Activated naive CD4-positive, alpha-beta T cell treated with anti-CD3 and anti-CD28 coated beads for 36 hours (primary cell): ENCODE results near the gene ADCY6. TPM values are rescaled to one million over a fixed set of nuclear protein-coding genes. Genes with fewer than 3 reads are reported as not detected.

Experiments used
- CTCF ChIA-PET: fragments of 350-600 bp; sonication (Branson Sonifier 250); formaldehyde crosslinking; loops from one replicate; lab custom pipeline; 2021; ENCODE audit warnings: antibody characterized with exemption; lab: Charles Lee
- DNase-seq: peaks from one replicate; pipeline ENCODE4 v3.0.0-alpha.2; 2020
- H3K27ac Mint-ChIP-seq: one replicate; pipeline ENCODE4 v1.8.0; 2021; ENCODE audit warnings: mild to moderate bottlenecking, mixed read lengths
- H3K27me3 Mint-ChIP-seq: one replicate; pipeline ENCODE4 v1.8.0; 2021; ENCODE audit warnings: low read depth, mixed read lengths
- H3K36me3 Mint-ChIP-seq: one replicate; pipeline ENCODE4 v1.8.0; 2021; ENCODE audit warnings: low read depth, mixed read lengths
- H3K4me1 Mint-ChIP-seq: one replicate; pipeline ENCODE4 v1.8.0; 2021; ENCODE audit warnings: low read depth, mixed read lengths
- H3K4me3 Mint-ChIP-seq: one replicate; pipeline ENCODE4 v1.8.0; 2021; ENCODE audit warnings: mild to moderate bottlenecking, moderate library complexity, mixed read lengths
- H3K9me3 Mint-ChIP-seq: one replicate; pipeline ENCODE4 v1.8.0; 2021; ENCODE audit warnings: mixed read lengths
- intact Hi-C: fragments of 100-400 bp; cut with micrococcal nuclease; formaldehyde crosslinking; loops from one replicate; pipeline ENCODE4 v1.15.1; 2023
- total RNA-seq, 2 experiments: library from RNA; stranded (reverse); gene quantifications; one replicate each; pipeline ENCODE4 v1.2.3, GENCODE V29; 2021

The ADCY6 gene
- total RNA-seq, 2 experiments from 2014 or later = 0.05 to 0.15 TPM

DNA sequence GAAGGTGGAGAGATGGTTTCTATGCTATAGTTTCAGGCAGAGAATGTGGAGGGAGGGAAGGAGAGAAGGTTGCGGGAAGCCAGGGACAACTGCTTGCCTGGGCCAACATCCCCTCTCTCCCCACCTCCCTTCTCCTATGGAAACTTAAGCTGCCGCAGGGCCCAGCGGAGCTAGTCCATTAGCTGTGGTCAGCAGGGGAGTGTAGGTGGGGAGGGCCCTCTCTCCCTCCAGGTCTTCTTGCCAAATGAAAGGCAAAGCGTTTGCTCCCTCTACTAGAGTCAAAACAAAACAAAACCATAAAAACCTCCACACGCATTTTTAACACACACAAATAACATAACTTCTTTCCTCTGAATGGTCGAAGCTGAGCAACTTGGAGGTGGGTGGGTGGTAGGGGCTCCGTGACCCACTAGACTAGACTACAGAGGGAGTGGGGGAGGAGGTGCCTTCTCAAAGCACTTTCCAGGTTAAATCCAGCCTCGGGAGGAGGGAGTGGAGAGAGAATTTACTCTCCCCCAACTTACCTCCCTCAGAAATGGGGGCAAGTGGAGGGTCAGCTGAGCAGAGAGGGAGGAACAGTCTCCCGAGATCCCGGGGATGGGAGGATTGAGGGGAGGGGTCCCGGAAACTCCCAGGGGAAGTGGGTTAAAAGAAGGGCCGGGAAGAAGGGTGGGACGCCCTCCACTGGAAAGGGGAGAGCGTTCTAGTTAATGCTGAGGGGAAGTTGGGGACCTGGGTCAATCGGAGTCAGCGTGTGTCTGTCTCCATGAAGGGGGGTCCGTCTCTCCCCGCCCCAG lies 24.8 kb upstream of the ADCY6 start:
- Mint-ChIP-seq H3K36me3 (no peaks in the 10 kb centered on the region), H3K4me3 (peak overlapping the region; percentile 93), H3K9me3 (no peaks in the 10 kb centered on the region), H3K27ac (no peak overlapping the region), H3K4me1 (peaks cover 23% of the 10 kb centered on the region), H3K27me3 (peaks cover 15% of the 10 kb centered on the region)
- intact Hi-C loops = loop anchor here (1.0 to 2.0 kb wide), 2 partner anchors 60 to 131 kb away; partner anchors contain the start of gene KANSL2
- CTCF ChIA-PET = interaction anchor here (0.7 to 4.0 kb wide), 14 partner anchors 8 to 131 kb away, joined by 3 to 26 read pairs (median 8); partner anchors contain the start of gene KANSL2
- DNase-seq = no peak

DNA sequence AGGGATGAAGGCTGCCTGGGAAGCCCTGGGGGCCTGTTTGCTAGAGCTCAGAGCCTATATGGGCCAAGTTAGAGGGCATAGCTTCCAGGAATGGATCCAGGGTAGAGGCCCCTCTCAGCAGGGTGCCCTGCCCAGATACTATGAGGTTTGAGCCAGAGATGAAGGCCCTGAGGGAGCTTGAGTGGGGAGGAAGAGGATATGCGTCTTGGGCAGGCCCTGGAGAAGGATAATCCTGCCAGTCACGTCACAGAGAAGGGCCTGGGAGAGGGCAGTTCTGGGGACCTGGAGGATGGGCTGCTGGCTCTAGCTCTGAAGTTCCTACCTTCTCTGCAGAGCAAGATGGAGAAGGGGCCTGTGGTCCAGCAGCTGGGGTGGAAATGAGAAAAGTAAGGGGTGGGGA lies 23.5 kb upstream of the ADCY6 start:
- peaks cover 17% of the 10 kb centered on the region for H3K4me1 Mint-ChIP-seq
- DNase-seq = no peak
- intact Hi-C loops = no loop called here
- H3K36me3 Mint-ChIP-seq = no peaks in the 10 kb centered on the region
- H3K9me3 Mint-ChIP-seq = no peaks in the 10 kb centered on the region
- H3K4me3 Mint-ChIP-seq = no peak overlapping the region
- peaks cover 13% of the 10 kb centered on the region for H3K27me3 Mint-ChIP-seq
- H3K27ac Mint-ChIP-seq = no peak overlapping the region
- CTCF ChIA-PET = interaction anchor here (0.6 to 2.2 kb wide), 5 partner anchors 16 to 67 kb away, joined by 3 to 11 read pairs (median 6); no protein-coding TSS in a partner anchor

- CTCF ChIA-PET = interaction anchor here (0.9 to 2.4 kb wide), 5 partner anchors 15 to 59 kb away, joined by 3 to 14 read pairs (median 7); no protein-coding TSS in a partner anchor
- peaks cover 5% of the 10 kb centered on the region for H3K27me3 Mint-ChIP-seq
- no peak overlapping the region for H3K27ac Mint-ChIP-seq
- DNase-seq = no peak
- intact Hi-C loops = no loop called here
- no peaks in the 10 kb centered on the region for H3K9me3 Mint-ChIP-seq
- peaks cover 15% of the 10 kb centered on the region for H3K4me1 Mint-ChIP-seq
- H3K4me3 Mint-ChIP-seq = no peak overlapping the region
- H3K36me3 Mint-ChIP-seq = no peaks in the 10 kb centered on the region
Measured at GRCh38 chr12:48811437-48812090, 22.7 kb upstream of the ADCY6 start.

DNA sequence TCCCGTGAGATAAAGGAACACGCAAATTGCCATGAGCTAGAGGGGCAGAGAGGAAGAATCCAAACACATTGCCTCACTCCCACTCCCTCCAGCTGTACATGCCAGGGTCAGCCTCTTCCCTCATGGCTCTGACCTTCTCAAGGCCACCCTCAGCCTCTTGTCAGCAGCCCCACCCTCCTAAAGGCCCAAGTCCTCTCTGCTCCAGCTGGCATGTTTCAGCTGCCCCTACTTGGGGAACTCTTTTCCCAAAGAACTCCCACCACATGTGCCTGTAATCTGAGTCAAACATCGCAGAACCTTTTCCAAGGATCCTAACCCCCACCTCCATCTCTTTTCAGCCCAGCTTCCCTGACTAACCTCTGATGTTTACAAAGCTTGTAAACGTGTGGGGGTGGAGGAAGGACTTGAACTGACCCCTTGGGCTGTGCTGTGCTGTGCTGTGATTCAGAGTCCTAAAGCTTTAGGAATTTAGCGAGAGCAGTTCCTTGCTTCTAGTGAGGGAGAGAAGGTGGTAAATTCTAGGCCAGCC lies 22.1 kb upstream of the ADCY6 start:
- H3K9me3 Mint-ChIP-seq = no peaks in the 10 kb centered on the region
- H3K36me3 Mint-ChIP-seq = no peaks in the 10 kb centered on the region
- no peak overlapping the region for H3K27ac Mint-ChIP-seq
- intact Hi-C loops = no loop called here
- CTCF ChIA-PET = interaction anchor here (1.1 to 2.4 kb wide), 2 partner anchors 15 to 16 kb away, joined by 3 to 14 read pairs; no protein-coding TSS in a partner anchor
- peaks cover 10% of the 10 kb centered on the region for H3K4me1 Mint-ChIP-seq
- no peaks in the 10 kb centered on the region for H3K27me3 Mint-ChIP-seq
- DNase-seq = no peak
- no peak overlapping the region for H3K4me3 Mint-ChIP-seq

- intact Hi-C loops = no loop called here
- CTCF ChIA-PET = interaction anchor here (1.5 kb wide), 1 partner anchor 11 kb away, joined by 4 read pairs; no protein-coding TSS in a partner anchor
- no peaks in the 10 kb centered on the region for H3K36me3 Mint-ChIP-seq
- no peak for DNase-seq
- no peaks in the 10 kb centered on the region for H3K4me1 Mint-ChIP-seq
- H3K27me3 Mint-ChIP-seq = no peaks in the 10 kb centered on the region
- H3K9me3 Mint-ChIP-seq = no peaks in the 10 kb centered on the region
- H3K4me3 Mint-ChIP-seq = no peak overlapping the region
- no peak overlapping the region for H3K27ac Mint-ChIP-seq
Measured at GRCh38 chr12:48807981-48808380, 19.1 kb upstream of the ADCY6 start.

- DNase-seq = no peak
- no peaks in the 10 kb centered on the region for H3K27me3 Mint-ChIP-seq
- no peaks in the 10 kb centered on the region for H3K4me1 Mint-ChIP-seq
- H3K4me3 Mint-ChIP-seq = no peak overlapping the region
- no peaks in the 10 kb centered on the region for H3K36me3 Mint-ChIP-seq
- no peaks in the 10 kb centered on the region for H3K9me3 Mint-ChIP-seq
- no peak overlapping the region for H3K27ac Mint-ChIP-seq
- CTCF ChIA-PET = interaction anchor here (1.1 to 1.6 kb wide), 3 partner anchors 11 to 53 kb away, joined by 3 to 5 read pairs (median 4); no protein-coding TSS in a partner anchor
- intact Hi-C loops = no loop called here
Measured at GRCh38 chr12:48803675-48804074, 14.8 kb upstream of the ADCY6 start.

DNA sequence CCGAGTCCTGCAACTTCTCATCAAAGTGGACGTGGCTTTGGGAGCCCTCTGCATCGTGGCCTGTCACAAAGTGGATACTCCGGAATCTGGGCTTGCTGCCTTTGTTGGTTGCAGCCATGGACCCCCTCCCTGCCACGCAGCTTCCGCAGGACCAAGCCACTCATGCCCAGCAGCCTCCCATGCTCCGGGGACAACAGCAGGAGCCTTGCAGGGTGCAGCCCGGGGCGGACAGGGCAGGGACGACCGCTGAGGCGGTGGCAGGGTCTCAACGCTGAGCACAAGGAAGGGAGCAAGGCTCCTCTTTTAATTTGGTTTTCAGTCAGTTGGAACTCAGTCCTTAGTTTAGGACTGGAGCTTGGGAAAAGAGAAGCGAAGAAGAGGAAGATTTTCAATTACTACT lies 12.1 kb upstream of the ADCY6 start:
- no peaks in the 10 kb centered on the region for H3K36me3 Mint-ChIP-seq
- no peak overlapping the region for H3K4me3 Mint-ChIP-seq
- no peaks in the 10 kb centered on the region for H3K27me3 Mint-ChIP-seq
- intact Hi-C loops = no loop called here
- H3K4me1 Mint-ChIP-seq = no peaks in the 10 kb centered on the region
- no peak for DNase-seq
- no peak overlapping the region for H3K27ac Mint-ChIP-seq
- H3K9me3 Mint-ChIP-seq = no peaks in the 10 kb centered on the region
- CTCF ChIA-PET = interaction anchor here (0.7 to 1.1 kb wide), 3 partner anchors 9 to 259 kb away, joined by 3 to 4 read pairs (median 3); no protein-coding TSS in a partner anchor

DNA sequence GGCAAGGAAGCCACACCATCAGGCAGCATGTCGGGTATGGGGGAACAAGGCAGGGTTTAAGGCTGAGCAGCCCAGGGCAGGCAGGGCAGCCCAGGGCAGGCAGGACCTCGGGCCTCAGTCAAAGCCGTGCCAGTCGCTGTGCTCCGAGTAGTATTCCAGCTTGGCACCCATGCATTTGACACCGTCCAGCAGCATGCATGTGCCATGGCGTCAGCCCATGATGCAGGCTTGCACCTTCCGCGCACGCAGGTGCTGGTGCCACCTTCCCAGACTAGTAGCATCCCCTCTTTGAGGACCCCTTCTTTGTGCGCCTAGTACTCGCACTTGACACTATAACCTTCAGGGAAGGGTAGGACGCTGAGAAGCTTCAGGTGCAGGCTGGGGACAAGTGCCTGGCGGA lies 11.6 kb upstream of the ADCY6 start:
- H3K9me3 Mint-ChIP-seq = no peaks in the 10 kb centered on the region
- no peak for DNase-seq
- CTCF ChIA-PET = interaction anchor here (0.7 to 1.1 kb wide), 3 partner anchors 8 to 15 kb away, joined by 3 to 4 read pairs (median 3); no protein-coding TSS in a partner anchor
- H3K27me3 Mint-ChIP-seq = no peaks in the 10 kb centered on the region
- intact Hi-C loops = no loop called here
- H3K36me3 Mint-ChIP-seq = no peaks in the 10 kb centered on the region
- H3K27ac Mint-ChIP-seq = no peak overlapping the region
- H3K4me1 Mint-ChIP-seq = no peaks in the 10 kb centered on the region
- no peak overlapping the region for H3K4me3 Mint-ChIP-seq

- no peak overlapping the region for H3K27ac Mint-ChIP-seq
- CTCF ChIA-PET = interaction anchor here (0.6 to 6.8 kb wide), 7 partner anchors 11 to 254 kb away, joined by 3 to 184 read pairs (median 4); no protein-coding TSS in a partner anchor
- no peak overlapping the region for H3K4me3 Mint-ChIP-seq
- DNase-seq = no peak
- H3K27me3 Mint-ChIP-seq = peaks cover 5% of the 10 kb centered on the region
- intact Hi-C loops = loop anchor here (1.0 to 5.0 kb wide), 5 partner anchors 44 to 255 kb away; partner anchors contain the start of gene KANSL2
- no peaks in the 10 kb centered on the region for H3K9me3 Mint-ChIP-seq
- H3K36me3 Mint-ChIP-seq = no peaks in the 10 kb centered on the region
- no peaks in the 10 kb centered on the region for H3K4me1 Mint-ChIP-seq
Measured at GRCh38 chr12:48796976-48797375, 8.1 kb upstream of the ADCY6 start.

DNA sequence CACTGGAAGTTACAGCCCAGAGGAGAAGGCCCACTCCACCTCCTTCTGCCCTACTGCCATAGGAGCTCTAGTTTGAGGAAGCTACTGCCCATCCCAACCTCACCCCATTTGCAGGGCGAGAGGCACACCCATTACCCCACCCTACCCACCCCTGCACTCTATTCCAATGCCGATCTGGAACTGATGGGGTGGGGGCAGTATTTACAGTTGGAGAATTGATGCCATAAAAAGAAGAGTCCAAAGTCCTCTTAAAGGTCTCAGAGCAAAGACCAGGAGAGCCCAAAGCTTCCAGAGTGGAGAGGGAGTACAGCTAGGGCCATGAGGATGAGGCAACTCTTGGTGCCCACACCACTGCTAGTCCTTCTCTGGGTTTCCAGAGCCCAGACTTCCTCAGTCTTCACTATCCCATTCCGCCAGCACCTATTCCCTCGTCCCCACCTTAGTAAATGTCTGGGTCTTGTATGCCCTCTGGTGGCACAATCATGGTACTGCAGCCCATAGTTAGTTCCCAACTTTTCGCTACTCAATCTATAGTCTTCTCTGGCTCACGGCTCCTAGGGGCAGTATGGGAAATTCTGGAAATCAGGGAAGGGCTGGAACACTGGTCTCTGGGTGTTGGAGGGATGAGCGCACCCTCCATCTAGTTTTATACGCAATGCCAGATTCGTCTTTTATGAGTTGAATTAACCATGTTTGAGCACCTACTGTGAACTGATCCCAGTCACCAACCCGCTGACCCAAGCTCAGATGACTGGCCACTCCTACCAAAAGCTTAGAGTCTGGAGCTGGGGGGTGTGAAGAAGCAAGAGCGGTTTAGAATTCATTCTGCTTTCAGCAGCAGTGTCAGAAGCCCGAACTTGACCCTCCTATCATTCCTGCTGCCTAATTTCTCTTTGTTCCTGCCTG lies 6.9 kb upstream of the ADCY6 start:
- DNase-seq = peak; percentile 74
- peaks cover 7% of the 10 kb centered on the region for H3K27me3 Mint-ChIP-seq
- no peaks in the 10 kb centered on the region for H3K4me1 Mint-ChIP-seq
- CTCF ChIA-PET = interaction anchor here (0.6 to 6.8 kb wide), 34 partner anchors 10 to 718 kb away, joined by 3 to 184 read pairs (median 5); a partner anchor contains a TSS
- no peak overlapping the region for H3K4me3 Mint-ChIP-seq
- intact Hi-C loops = loop anchor here (1.0 to 5.0 kb wide), 6 partner anchors 43 to 254 kb away; partner anchors contain the start of genes CCNT1 and KANSL2
- H3K27ac Mint-ChIP-seq = no peak overlapping the region
- H3K36me3 Mint-ChIP-seq = no peaks in the 10 kb centered on the region
- no peaks in the 10 kb centered on the region for H3K9me3 Mint-ChIP-seq

DNA sequence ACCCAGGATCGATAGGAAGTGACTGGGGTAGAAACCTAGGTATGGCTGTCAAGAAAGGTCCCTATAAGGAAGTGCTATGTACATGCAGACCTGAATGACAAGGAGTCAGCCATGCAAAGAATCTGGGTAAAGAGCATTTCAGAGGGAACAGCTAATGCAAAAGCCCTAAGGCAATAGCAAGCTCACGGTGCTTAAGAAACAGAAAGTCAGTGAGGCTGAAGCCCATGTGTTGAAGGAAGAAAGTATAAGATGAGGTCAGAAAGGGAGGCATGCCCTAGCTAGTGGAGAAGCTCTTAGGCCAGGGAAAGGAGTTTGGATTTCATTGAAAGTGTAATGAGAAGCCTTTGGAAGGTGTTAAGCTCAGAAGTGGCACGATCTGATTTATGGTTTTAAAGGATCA lies 6.0 kb upstream of the ADCY6 start:
- DNase-seq = no peak
- CTCF ChIA-PET = interaction anchor here (0.6 to 6.8 kb wide), 31 partner anchors 10 to 1603 kb away, joined by 3 to 184 read pairs (median 5); a partner anchor contains a TSS
- peaks cover 15% of the 10 kb centered on the region for H3K27me3 Mint-ChIP-seq
- intact Hi-C loops = loop anchor here (2.0 to 5.0 kb wide), 4 partner anchors 78 to 178 kb away; partner anchors contain the start of genes CCNT1 and KANSL2
- no peaks in the 10 kb centered on the region for H3K9me3 Mint-ChIP-seq
- no peaks in the 10 kb centered on the region for H3K36me3 Mint-ChIP-seq
- H3K4me1 Mint-ChIP-seq = no peaks in the 10 kb centered on the region
- H3K27ac Mint-ChIP-seq = no peak overlapping the region
- no peak overlapping the region for H3K4me3 Mint-ChIP-seq
